ENCODE measurements around the gene PEAK1.

PEAK1 gene

GRCh38 chr15:77126529-77127326, 293.2 kb downstream of the PEAK1 start:
- no peak for DNase-seq (ENCODE audit: low read depth)

- no peak for DNase-seq (ENCODE audit: low read depth)
Observed at GRCh38 chr15:77123854-77124253, 296.1 kb downstream of the PEAK1 start.

GRCh38 chr15:77122576-77122975, 297.3 kb downstream of the PEAK1 start:
- no peak for DNase-seq (ENCODE audit: low read depth)

GRCh38 chr15:77121599-77121998, 298.3 kb downstream of the PEAK1 start:
- no peak for DNase-seq (ENCODE audit: low read depth)

GRCh38 chr15:77120576-77120975, 299.3 kb downstream of the PEAK1 start:
- no peak for DNase-seq (ENCODE audit: low read depth)

- no peak for DNase-seq (ENCODE audit: low read depth)
Observed at GRCh38 chr15:77119446-77119845, 300.5 kb downstream of the PEAK1 start.

- DNase-seq (ENCODE audit: low read depth), result peak; percentile 68
Observed at GRCh38 chr15:77118882-77119321, 301.0 kb downstream of the PEAK1 start.

GRCh38 chr15:77115179-77115578, 304.7 kb downstream of the PEAK1 start:
- DNase-seq (ENCODE audit: low read depth), result no peak

- no peak for DNase-seq (ENCODE audit: low read depth)
Observed at GRCh38 chr15:77112838-77113504, 306.9 kb downstream of the PEAK1 start.

- DNase-seq (ENCODE audit: low read depth), result no peak
Observed at GRCh38 chr15:77111789-77112188, 308.1 kb downstream of the PEAK1 start.

- no peak for DNase-seq (ENCODE audit: low read depth)
Observed at GRCh38 chr15:77107531-77108355, 312.2 kb downstream of the PEAK1 start.

- no peak for DNase-seq (ENCODE audit: low read depth)
Observed at GRCh38 chr15:77107068-77107467, 312.8 kb downstream of the PEAK1 start.

- DNase-seq (ENCODE audit: low read depth), result no peak
Observed at GRCh38 chr15:77104155-77104554, 315.7 kb downstream of the PEAK1 start.

- no peak for DNase-seq (ENCODE audit: low read depth)
Observed at GRCh38 chr15:77099741-77100463, 320.0 kb downstream of the PEAK1 start.

- DNase-seq (ENCODE audit: low read depth), result no peak
Observed at GRCh38 chr15:77098572-77098971, 321.3 kb downstream of the PEAK1 start.

- no peak for DNase-seq (ENCODE audit: low read depth)
Observed at GRCh38 chr15:77097921-77098320, 322.0 kb downstream of the PEAK1 start.

- no peak for DNase-seq (ENCODE audit: low read depth)
Observed at GRCh38 chr15:77097248-77097721, 322.6 kb downstream of the PEAK1 start.

GRCh38 chr15:77096541-77096940, 323.4 kb downstream of the PEAK1 start:
- no peak for DNase-seq (ENCODE audit: low read depth)

- DNase-seq (ENCODE audit: low read depth), result no peak
Observed at GRCh38 chr15:77096138-77096537, 323.8 kb downstream of the PEAK1 start.

- no peak for DNase-seq (ENCODE audit: low read depth)
Observed at GRCh38 chr15:77094397-77095030, 325.4 kb downstream of the PEAK1 start.

GRCh38 chr15:77093436-77093835, 326.5 kb downstream of the PEAK1 start:
- DNase-seq (ENCODE audit: low read depth), result no peak
